ENCODE results near the gene TRAPPC12.
"Not testable (repeated sequence)": the region's sequence is repeated elsewhere in the genome, so short reads cannot be mapped to it uniquely, and the experiment has no call there.

TRAPPC12 gene

GRCh38 chr2:3446381-3446780 is 66.9 kb downstream of the TRAPPC12 start:
- no peak overlapping the region for H3K27ac Mint-ChIP-seq
- H3K36me3 Mint-ChIP-seq, result peaks cover 2% of the 10 kb centered on the region
- no peaks in the 10 kb centered on the region for H3K27me3 Mint-ChIP-seq
- H3K4me3 Mint-ChIP-seq, result no peak overlapping the region
- no peaks in the 10 kb centered on the region for H3K9me3 Mint-ChIP-seq (ENCODE audit: low read depth)
- peaks cover 2% of the 10 kb centered on the region for H3K4me1 Mint-ChIP-seq (ENCODE audit: low read depth)

- H3K4me1 Mint-ChIP-seq (ENCODE audit: low read depth); H3K27me3 Mint-ChIP-seq; H3K27ac Mint-ChIP-seq; H3K4me3 Mint-ChIP-seq; H3K36me3 Mint-ChIP-seq; H3K9me3 Mint-ChIP-seq (ENCODE audit: low read depth): not testable (repeated sequence)
These were observed 67.7 kb downstream of the TRAPPC12 start for GRCh38 chr2:3447186-3447585.

GRCh38 chr2:3447789-3448317 is 68.4 kb downstream of the TRAPPC12 start:
- H3K27ac Mint-ChIP-seq, result no peak overlapping the region
- H3K27me3 Mint-ChIP-seq, result no peaks in the 10 kb centered on the region
- no peaks in the 10 kb centered on the region for H3K4me1 Mint-ChIP-seq (ENCODE audit: low read depth)
- no peak overlapping the region for H3K4me3 Mint-ChIP-seq
- no peaks in the 10 kb centered on the region for H3K9me3 Mint-ChIP-seq (ENCODE audit: low read depth)
- peaks cover under 1% of the 10 kb centered on the region for H3K36me3 Mint-ChIP-seq

GRCh38 chr2:3448441-3448911 is 69.0 kb downstream of the TRAPPC12 start:
- not testable (repeated sequence) for H3K4me3 Mint-ChIP-seq; H3K27ac Mint-ChIP-seq; H3K9me3 Mint-ChIP-seq (ENCODE audit: low read depth); H3K4me1 Mint-ChIP-seq (ENCODE audit: low read depth); H3K27me3 Mint-ChIP-seq; H3K36me3 Mint-ChIP-seq

- H3K27ac Mint-ChIP-seq, result no peak overlapping the region
- no peak overlapping the region for H3K4me3 Mint-ChIP-seq
- no peaks in the 10 kb centered on the region for H3K9me3 Mint-ChIP-seq (ENCODE audit: low read depth)
- H3K27me3 Mint-ChIP-seq, result no peaks in the 10 kb centered on the region
- peaks cover 2% of the 10 kb centered on the region for H3K36me3 Mint-ChIP-seq
- no peaks in the 10 kb centered on the region for H3K4me1 Mint-ChIP-seq (ENCODE audit: low read depth)
These were observed 69.6 kb downstream of the TRAPPC12 start for GRCh38 chr2:3449086-3449485.

- Mint-ChIP-seq H3K36me3 (peaks cover 2% of the 10 kb centered on the region), H3K9me3 (ENCODE audit: low read depth) (no peaks in the 10 kb centered on the region), H3K4me1 (ENCODE audit: low read depth) (no peaks in the 10 kb centered on the region), H3K27me3 (no peaks in the 10 kb centered on the region), H3K4me3 (no peak overlapping the region), H3K27ac (no peak overlapping the region)
These were observed 70.4 kb downstream of the TRAPPC12 start for GRCh38 chr2:3449936-3450335.

GRCh38 chr2:3450385-3451010 is 71.0 kb downstream of the TRAPPC12 start:
- Mint-ChIP-seq H3K27ac (no peak overlapping the region), H3K36me3 (peaks cover 4% of the 10 kb centered on the region), H3K4me3 (no peak overlapping the region)

GRCh38 chr2:3451169-3451568 is 71.7 kb downstream of the TRAPPC12 start:
- H3K27me3 Mint-ChIP-seq, result no peaks in the 10 kb centered on the region
- no peak overlapping the region for H3K27ac Mint-ChIP-seq
- H3K36me3 Mint-ChIP-seq, result peaks cover 7% of the 10 kb centered on the region
- H3K9me3 Mint-ChIP-seq (ENCODE audit: low read depth), result no peaks in the 10 kb centered on the region
- H3K4me1 Mint-ChIP-seq (ENCODE audit: low read depth), result no peaks in the 10 kb centered on the region
- H3K4me3 Mint-ChIP-seq, result no peak overlapping the region

More at GRCh38 chr2:3450385-3451010, 71.0 kb downstream of the TRAPPC12 start:
- no peaks in the 10 kb centered on the region for H3K4me1 Mint-ChIP-seq (ENCODE audit: low read depth)
- no peaks in the 10 kb centered on the region for H3K9me3 Mint-ChIP-seq (ENCODE audit: low read depth)
- no peaks in the 10 kb centered on the region for H3K27me3 Mint-ChIP-seq

- no peaks in the 10 kb centered on the region for H3K9me3 Mint-ChIP-seq (ENCODE audit: low read depth)
- no peaks in the 10 kb centered on the region for H3K4me1 Mint-ChIP-seq (ENCODE audit: low read depth)
- no peaks in the 10 kb centered on the region for H3K27me3 Mint-ChIP-seq
- no peak overlapping the region for H3K4me3 Mint-ChIP-seq
- no peak overlapping the region for H3K27ac Mint-ChIP-seq
- H3K36me3 Mint-ChIP-seq, result peaks cover 7% of the 10 kb centered on the region
These were observed 72.6 kb downstream of the TRAPPC12 start for GRCh38 chr2:3451926-3452671.

GRCh38 chr2:3453190-3453999 is 73.9 kb downstream of the TRAPPC12 start:
- Mint-ChIP-seq H3K36me3 (peaks cover 7% of the 10 kb centered on the region), H3K27me3 (no peaks in the 10 kb centered on the region), H3K4me1 (ENCODE audit: low read depth) (no peaks in the 10 kb centered on the region), H3K4me3 (no peak overlapping the region), H3K27ac (no peak overlapping the region), H3K9me3 (ENCODE audit: low read depth) (no peaks in the 10 kb centered on the region)

- H3K27ac Mint-ChIP-seq; H3K9me3 Mint-ChIP-seq (ENCODE audit: low read depth); H3K27me3 Mint-ChIP-seq; H3K4me1 Mint-ChIP-seq (ENCODE audit: low read depth); H3K4me3 Mint-ChIP-seq; H3K36me3 Mint-ChIP-seq: not testable (repeated sequence)
These were observed 74.5 kb downstream of the TRAPPC12 start for GRCh38 chr2:3454005-3454404.

GRCh38 chr2:3454802-3455201 is 75.3 kb downstream of the TRAPPC12 start:
- Mint-ChIP-seq H3K27me3 (no peaks in the 10 kb centered on the region), H3K4me3 (no peak overlapping the region), H3K27ac (no peak overlapping the region), H3K36me3 (peaks cover 7% of the 10 kb centered on the region), H3K9me3 (ENCODE audit: low read depth) (no peaks in the 10 kb centered on the region), H3K4me1 (ENCODE audit: low read depth) (no peaks in the 10 kb centered on the region)

- H3K36me3 Mint-ChIP-seq, result peaks cover 7% of the 10 kb centered on the region
These were observed 76.6 kb downstream of the TRAPPC12 start for GRCh38 chr2:3456125-3456524.

GRCh38 chr2:3457524-3458395 is 78.3 kb downstream of the TRAPPC12 start:
- Mint-ChIP-seq H3K4me1 (ENCODE audit: low read depth) (peaks cover 5% of the 10 kb centered on the region), H3K27me3 (no peaks in the 10 kb centered on the region), H3K9me3 (ENCODE audit: low read depth) (no peaks in the 10 kb centered on the region), H3K27ac (peak overlapping the region; percentile 38), H3K4me3 (no peak overlapping the region), H3K36me3 (peaks cover 7% of the 10 kb centered on the region)

More at GRCh38 chr2:3456125-3456524, 76.6 kb downstream of the TRAPPC12 start:
- Mint-ChIP-seq H3K27me3 (no peaks in the 10 kb centered on the region), H3K27ac (no peak overlapping the region), H3K4me3 (no peak overlapping the region), H3K4me1 (ENCODE audit: low read depth) (no peaks in the 10 kb centered on the region), H3K9me3 (ENCODE audit: low read depth) (no peaks in the 10 kb centered on the region)
